OCI-M2 (cell line): ENCODE results near the gene WNT2.

Source experiments
- DNase-seq: peaks from one replicate; lab custom pipeline; 2025; ENCODE audit not compliant: unreplicated experiment; lab: John Stamatoyannopoulos, UW

The WNT2 gene

GRCh38 chr7:117322741-117323304 is at the start of gene WNT2:
TSS of gene WNT2 (minus strand) at chr7:117323058. CDS start at chr7:117322989, 69 bp downstream.
- DNase-seq = no peak

GRCh38 chr7:117372073-117372472 is 49.2 kb upstream of the WNT2 start:
- DNase-seq = no peak

DNA sequence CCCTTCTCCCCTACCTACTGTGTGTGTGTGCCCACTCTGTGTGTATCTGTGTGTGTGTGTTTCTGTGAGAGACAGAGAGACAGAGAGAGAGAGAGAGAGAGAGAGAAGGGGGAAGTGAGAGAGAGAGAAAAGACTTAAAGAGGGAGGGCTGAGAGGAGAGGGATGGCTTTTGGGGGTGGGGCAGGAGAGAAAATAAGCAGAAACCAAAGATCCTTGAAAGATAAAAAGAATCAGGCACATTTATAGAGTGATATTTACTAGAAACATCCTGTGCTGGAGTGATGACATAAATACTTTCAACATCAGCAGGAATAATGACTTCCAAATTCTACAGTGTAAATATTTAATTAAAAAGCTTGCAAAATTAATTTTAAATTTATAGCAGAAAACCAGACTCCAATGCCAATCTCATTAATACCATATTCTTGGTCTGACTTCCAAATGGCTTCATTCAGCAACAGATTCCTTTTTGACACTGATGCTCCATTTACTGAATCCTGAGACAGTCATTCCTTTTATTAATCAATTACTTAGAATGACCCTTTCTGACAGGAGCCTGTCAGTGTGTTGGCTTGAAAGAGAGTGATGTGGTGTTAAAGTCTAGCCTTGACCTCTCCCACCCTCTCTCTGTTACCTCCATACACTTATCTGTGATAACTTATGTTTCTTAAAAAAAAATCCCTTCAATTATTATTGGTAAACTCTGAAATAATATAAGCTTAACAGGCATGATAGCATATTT is 41.7 kb upstream of the WNT2 start:
- no peak for DNase-seq

DNA sequence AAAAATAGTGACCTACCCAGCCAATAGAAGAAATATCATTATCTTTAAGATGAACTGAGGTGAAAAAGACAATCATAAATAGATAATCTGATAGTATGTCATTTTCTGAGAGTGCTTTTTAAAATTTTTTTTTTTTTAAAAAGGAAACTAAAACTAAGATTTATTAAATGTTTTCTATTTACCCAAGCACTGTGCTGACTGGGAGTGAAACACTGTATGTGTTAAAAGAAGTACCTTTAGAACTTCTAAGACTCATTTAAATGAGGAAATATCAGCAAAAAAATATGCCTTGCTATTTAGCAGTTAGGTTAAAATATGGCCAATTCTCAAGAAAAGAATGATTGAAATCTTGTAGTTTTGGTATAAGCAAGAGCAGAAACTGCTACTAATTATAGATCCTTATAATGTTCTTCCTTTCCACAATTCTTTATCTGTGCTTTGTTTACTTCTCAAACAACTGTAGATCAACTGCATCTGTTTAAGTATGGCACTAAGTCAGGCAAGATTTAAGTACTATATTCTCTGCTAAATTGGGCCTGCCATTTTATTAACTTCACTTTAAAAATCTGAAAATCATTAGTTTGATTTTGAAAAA is 39.5 kb upstream of the WNT2 start:
- no peak for DNase-seq

DNA sequence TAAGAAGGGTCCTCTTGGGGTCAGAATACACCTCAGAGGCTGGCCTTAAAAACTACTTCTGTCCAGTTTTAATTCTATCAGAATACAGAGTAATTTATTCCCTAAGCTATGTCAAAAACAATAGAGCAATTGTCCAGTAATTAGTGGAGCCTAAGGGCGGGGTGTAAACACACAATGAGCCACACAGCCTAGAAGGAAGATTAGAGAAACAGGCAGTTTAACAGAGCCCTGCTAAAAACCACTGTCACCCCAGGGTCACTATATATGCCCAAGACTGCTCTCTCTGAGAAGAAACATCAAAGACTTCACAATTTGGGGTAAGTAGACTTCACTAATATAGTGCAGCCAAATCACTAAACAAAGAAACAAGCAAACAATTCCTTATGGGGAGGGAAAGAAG is 27.2 kb upstream of the WNT2 start:
- no peak for DNase-seq

DNA sequence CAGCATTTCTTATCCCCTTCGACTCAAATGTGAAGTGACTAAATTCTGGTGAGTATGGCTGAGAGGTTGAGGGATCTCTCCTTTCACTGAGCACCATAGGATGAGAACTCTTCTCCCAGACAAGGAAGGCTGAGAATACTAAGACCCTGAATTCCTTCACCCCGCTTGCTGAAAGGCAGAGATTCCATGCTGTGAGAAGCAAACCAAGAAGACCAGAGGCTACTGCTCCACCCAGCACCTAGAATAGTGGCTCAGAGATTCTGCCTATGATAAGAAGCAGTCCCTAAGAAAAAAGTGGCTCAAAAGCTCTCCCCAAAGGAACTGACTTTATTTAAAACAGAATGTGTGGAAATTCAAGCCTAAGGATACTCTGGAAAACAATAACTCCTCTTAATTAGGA is 26.7 kb upstream of the WNT2 start:
- no peak for DNase-seq

- no peak for DNase-seq
These were observed 25.3 kb upstream of the WNT2 start for GRCh38 chr7:117347962-117348672.

GRCh38 chr7:117347480-117347879 is 24.6 kb upstream of the WNT2 start:
- no peak for DNase-seq

DNA sequence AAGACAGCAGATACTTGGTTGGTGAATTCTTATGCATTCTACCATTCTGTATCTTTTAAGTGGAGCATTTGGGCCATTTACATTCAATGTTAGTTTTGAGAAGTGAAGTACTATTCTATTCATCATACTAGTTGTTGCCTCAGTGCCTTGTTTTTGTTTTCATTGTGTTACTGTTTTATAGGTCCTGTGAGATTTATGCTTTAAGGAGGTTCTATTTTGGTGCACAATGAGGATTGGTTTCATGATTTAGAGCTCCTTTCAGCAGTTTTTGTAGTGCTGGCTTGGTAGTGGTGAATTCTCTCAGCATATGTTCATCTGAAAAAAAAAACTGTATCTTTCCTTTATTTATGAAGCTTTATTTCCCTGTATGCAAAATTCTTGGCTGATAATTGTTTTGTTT is 23.3 kb upstream of the WNT2 start:
- DNase-seq = no peak

DNA sequence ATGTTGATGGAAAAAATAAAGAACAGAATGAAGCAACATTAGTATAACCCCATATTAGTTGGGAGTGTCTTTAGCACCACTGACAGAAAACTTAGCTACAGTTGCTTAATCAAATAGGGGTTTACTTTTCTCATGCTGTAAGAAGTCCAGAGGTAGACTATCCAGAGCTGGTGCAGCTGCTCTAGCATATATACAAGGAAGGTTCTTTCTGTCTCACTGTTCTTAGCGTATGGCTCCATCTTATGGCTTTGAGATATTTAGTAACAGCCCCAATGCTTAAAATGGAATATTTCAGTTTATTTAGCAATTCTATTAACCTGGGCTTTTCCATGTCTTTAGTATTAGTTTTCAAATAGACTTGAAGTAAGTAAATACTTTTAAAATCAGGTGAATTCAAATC is 15.2 kb upstream of the WNT2 start:
- no peak for DNase-seq

DNA sequence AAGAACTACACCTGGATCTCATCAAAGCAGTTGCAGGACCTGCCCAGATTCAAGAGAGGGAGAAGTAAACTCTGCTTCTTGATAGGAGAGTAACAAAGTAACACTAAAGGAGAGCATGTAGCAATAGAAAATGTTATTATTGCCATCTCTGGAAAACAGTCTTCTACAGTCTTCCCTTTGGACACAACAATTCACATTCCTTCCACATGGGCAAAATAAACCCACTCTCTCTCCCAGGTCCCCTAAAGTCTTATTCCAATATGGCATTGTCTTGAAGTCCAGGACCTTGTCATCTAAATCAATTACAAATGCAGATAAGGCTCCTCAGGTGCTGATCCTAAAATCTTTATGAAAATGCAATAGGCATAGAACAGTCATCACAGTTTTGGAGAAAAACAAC is 10.3 kb upstream of the WNT2 start:
- DNase-seq = no peak

GRCh38 chr7:117332031-117332430 is 9.2 kb upstream of the WNT2 start:
- no peak for DNase-seq

DNA sequence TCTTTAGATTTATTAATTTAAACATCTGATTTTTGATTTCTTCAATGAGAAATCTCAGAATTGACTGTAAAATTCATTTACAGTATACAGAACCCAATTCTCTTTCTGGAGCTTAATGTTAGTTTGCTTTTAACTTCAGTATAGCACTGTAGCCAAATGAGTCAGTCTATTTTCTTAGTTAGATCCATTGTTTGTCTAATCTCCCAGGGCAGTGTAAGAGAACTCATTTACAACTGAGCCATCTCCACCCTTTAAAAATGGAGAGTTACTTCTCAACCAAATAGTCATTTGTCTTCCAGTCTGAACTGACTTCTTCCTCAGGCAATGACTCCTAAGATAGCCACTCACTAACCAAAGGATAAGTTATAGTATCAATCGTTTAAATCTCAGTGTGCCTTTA is 3.0 kb upstream of the WNT2 start:
- no peak for DNase-seq

GRCh38 chr7:117324960-117325359 is 2.1 kb upstream of the WNT2 start:
- no peak for DNase-seq

GRCh38 chr7:117323851-117324711 is 1.2 kb upstream of the WNT2 start:
- no peak for DNase-seq

DNA sequence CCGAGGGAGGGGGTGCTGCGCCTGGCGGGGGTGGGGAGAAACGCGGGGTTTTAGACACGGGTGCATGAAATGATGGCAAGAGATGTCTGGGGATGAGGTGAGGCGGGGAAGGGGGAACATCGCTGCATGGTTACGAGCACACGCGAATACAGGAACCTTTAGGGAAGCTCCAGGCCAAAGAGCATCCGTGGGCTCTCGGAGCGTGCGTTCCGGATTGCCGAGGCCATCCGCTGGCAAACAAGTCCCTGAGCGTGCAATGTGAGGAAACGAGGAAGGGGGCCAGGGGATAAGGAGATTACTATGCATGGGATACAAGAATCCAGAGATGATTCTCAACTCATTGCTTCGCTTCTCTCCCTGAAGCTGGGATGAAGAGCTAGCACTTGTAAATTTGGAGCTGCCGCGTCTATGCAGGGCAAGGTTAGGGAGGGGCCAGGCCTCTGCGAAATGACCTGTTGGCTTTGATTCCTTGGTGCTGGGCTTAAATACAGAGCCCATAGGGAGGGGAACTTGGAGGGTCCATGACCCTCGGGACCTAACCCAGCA is 520 bp upstream of the WNT2 start:
- no peak for DNase-seq

DNA sequence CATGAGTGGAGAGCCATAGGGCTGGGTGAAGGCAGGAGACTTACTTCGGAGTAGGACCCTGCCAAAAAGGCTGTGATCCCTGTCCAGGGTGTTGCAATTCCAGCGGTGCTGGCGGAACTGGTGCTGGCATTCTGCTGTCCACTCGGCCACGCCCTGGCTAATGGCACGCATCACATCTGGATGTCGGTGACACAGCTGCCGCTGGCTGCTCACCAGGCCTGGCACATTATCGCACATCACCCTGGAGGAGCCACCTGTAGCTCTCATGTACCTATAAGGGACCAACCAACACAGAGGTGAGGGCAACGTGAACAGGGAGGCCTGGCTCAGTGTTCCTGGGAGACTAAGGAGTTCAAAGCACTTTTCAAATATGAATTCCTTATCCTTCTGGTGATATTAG is 2.3 kb downstream of the WNT2 start:
- no peak for DNase-seq

GRCh38 chr7:117319181-117319580 is 3.7 kb downstream of the WNT2 start:
- DNase-seq = no peak

DNA sequence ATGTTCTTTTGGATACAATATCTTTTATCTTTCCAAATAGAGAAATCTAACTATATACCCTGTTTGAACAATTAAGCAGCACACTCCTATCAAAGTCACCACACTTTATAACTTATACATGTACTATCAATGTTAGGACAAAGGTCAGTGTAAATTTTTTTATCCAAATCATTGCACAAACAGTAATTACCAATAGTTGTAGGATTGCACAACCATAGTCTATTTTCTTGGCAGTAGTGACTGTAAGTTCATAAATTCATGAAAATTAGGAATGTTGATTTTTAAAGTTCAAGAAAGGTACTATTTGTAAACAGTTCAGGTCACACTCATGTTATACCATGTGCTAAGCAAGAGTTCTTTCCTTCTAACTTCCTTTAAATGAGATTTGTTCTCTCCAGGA is 9.3 kb downstream of the WNT2 start:
- no peak for DNase-seq

DNA sequence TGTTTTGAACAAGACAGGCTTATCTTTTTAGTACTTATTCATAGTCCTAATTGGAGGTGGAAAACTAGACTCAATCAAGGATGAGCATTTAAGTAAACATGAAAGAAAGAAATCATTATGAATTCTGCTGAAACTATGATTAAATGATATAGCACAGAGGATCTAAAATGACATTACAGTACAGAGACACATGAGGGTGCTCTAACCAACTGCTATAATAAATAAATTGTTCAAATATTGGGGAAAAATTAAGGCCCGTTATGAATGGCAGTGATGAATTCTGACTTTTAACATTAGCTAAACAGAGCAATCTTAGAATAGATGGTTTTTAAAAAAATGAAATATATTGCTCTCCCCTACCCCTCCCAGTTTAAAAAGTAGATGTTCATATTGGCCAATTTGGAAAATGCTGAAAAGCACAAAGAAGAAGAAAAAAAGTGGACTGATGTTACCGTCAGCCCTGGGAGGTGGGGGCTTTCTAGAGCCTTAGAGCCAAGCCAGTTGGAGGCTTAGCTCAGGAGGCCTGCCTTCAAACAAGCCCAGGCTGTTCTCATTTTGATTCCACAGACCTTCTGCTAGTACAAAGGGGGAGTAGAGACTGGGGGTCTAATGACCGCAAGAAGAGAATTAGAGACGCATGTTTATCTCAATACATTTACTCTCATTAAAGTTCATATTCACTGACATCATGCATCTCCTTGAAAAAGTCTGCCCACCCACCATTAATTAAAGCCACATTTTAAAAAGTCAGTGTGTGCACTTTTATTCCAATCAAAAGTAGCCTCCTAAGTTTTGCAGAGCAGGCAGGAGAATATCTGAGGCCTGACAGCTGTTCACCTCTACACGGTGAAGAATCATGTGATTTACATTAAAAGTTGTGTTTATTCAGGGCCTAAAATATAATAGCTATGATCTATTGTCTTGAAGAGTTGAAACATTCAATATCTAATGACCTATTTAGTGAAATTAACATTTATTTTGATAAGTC is 10.0 kb downstream of the WNT2 start:
- DNase-seq = no peak
